Measurements from ENCODE around the gene GABRB1.
A peak's percentile ranks its signal among the peaks of the same experiment; 100 is the strongest.
"Not testable (repeated sequence)": the region's sequence is repeated elsewhere in the genome, so short reads cannot be mapped to it uniquely, and the experiment has no call there.

The GABRB1 gene

GRCh38 chr4:47309165-47309564 is 277.8 kb downstream of the GABRB1 start:
- no peak for DNase-seq (ENCODE audit: low spot score)

GRCh38 chr4:47312170-47312569 is 280.8 kb downstream of the GABRB1 start:
- DNase-seq (ENCODE audit: low spot score), result no peak

GRCh38 chr4:47313384-47313783 is 282.0 kb downstream of the GABRB1 start:
- no peak for DNase-seq (ENCODE audit: low spot score)

GRCh38 chr4:47315346-47315745 is 284.0 kb downstream of the GABRB1 start:
- DNase-seq (ENCODE audit: low spot score), result no peak

GRCh38 chr4:47326025-47326424 is 294.7 kb downstream of the GABRB1 start:
- no peak for DNase-seq (ENCODE audit: low spot score)

- DNase-seq (ENCODE audit: low spot score), result no peak
These were observed 299.5 kb downstream of the GABRB1 start for GRCh38 chr4:47330866-47331265.

- no peak for DNase-seq (ENCODE audit: low spot score)
These were observed 303.3 kb downstream of the GABRB1 start for GRCh38 chr4:47334652-47335051.

- DNase-seq (ENCODE audit: low spot score), result no peak
These were observed 306.5 kb downstream of the GABRB1 start for GRCh38 chr4:47337893-47338292.

- DNase-seq (ENCODE audit: low spot score), result no peak
These were observed 309.5 kb downstream of the GABRB1 start for GRCh38 chr4:47340914-47341313.

GRCh38 chr4:47342796-47343195 is 311.4 kb downstream of the GABRB1 start:
- no peak for DNase-seq (ENCODE audit: low spot score)

GRCh38 chr4:47349326-47349725 is 318.0 kb downstream of the GABRB1 start:
- DNase-seq (ENCODE audit: low spot score), result no peak

- no peak for DNase-seq (ENCODE audit: low spot score)
These were observed 324.2 kb downstream of the GABRB1 start for GRCh38 chr4:47355568-47355967.

- no peak for DNase-seq (ENCODE audit: low spot score)
These were observed 328.5 kb downstream of the GABRB1 start for GRCh38 chr4:47359891-47360290.

GRCh38 chr4:47367761-47368160 is 336.4 kb downstream of the GABRB1 start:
- DNase-seq (ENCODE audit: low spot score), result no peak

- DNase-seq (ENCODE audit: low spot score), result no peak
These were observed 336.8 kb downstream of the GABRB1 start for GRCh38 chr4:47368211-47368610.

- no peak for DNase-seq (ENCODE audit: low spot score)
These were observed 341.2 kb downstream of the GABRB1 start for GRCh38 chr4:47372561-47372960.

GRCh38 chr4:47373174-47373573 is 341.8 kb downstream of the GABRB1 start:
- no peak for DNase-seq (ENCODE audit: low spot score)

- no peak for DNase-seq (ENCODE audit: low spot score)
These were observed 342.3 kb downstream of the GABRB1 start for GRCh38 chr4:47373709-47374108.

- DNase-seq (ENCODE audit: low spot score), result no peak
These were observed 343.1 kb downstream of the GABRB1 start for GRCh38 chr4:47374477-47374876.

- not testable (repeated sequence) for DNase-seq (ENCODE audit: low spot score)
These were observed 346.7 kb downstream of the GABRB1 start for GRCh38 chr4:47378021-47378530.

- DNase-seq (ENCODE audit: low spot score), result no peak
These were observed 349.8 kb downstream of the GABRB1 start for GRCh38 chr4:47381172-47381571.

- no peak for DNase-seq (ENCODE audit: low spot score)
These were observed 351.5 kb downstream of the GABRB1 start for GRCh38 chr4:47382846-47383360.

- peak; percentile 6 for DNase-seq (ENCODE audit: low spot score)
These were observed 352.6 kb downstream of the GABRB1 start for GRCh38 chr4:47383829-47384427.

- DNase-seq (ENCODE audit: low spot score), result no peak
These were observed 354.8 kb downstream of the GABRB1 start for GRCh38 chr4:47386146-47386545.

Data from CD4-positive, alpha-beta T cell treated with Interleukin-15 for 4 hours (primary cell).